Neural crest cell (in vitro differentiated cells): ENCODE data around the gene MAP3K2. TPM values are rescaled to one million over a fixed set of nuclear protein-coding genes. Genes with fewer than 3 reads are reported as not detected.

Source experiments
- DNase-seq: peaks from one replicate; pipeline ENCODE4 v3.0.0; 2021; ENCODE audit warnings: low read depth, mixed read lengths, low spot score
- H3K27ac Mint-ChIP-seq: one replicate; pipeline ENCODE4 v1.8.0; 2021; ENCODE audit warnings: mild to moderate bottlenecking, mixed read lengths; ENCODE audit not compliant: unreplicated experiment
- H3K27me3 Mint-ChIP-seq: 2 replicates; pipeline ENCODE4 v1.8.0; 2021; ENCODE audit warnings: low read depth, mild to moderate bottlenecking, mixed read lengths
- H3K36me3 Mint-ChIP-seq: 2 replicates; pipeline ENCODE4 v1.8.0; 2021; ENCODE audit warnings: low read depth, mild to moderate bottlenecking, mixed read lengths
- H3K4me1 Mint-ChIP-seq: 2 replicates; pipeline ENCODE4 v1.8.0; 2021; ENCODE audit warnings: mixed read lengths
- H3K4me3 Mint-ChIP-seq: one replicate; pipeline ENCODE4 v1.8.0; 2021; ENCODE audit warnings: mild to moderate bottlenecking, mixed read lengths
- H3K9me3 Mint-ChIP-seq: 2 replicates; pipeline ENCODE4 v1.8.0; 2021; ENCODE audit warnings: mixed read lengths
- total RNA-seq: library from RNA; stranded (reverse); gene quantifications from 2 replicates; pipeline ENCODE4 v1.2.1, GENCODE V29; 2021
- TF ChIP-seq, protein P1 (sequence below): fragments of 200-600 bp; sonication (generic); conservative IDR thresholded peaks from 2 replicates; pipeline ENCODE4 v1.5.0; 2021; ENCODE audit warnings: antibody characterized with exemption, mild to moderate bottlenecking

The MAP3K2 gene
- total RNA-seq, 1 donor from 2014 or later: 35.1 TPM

DNA sequence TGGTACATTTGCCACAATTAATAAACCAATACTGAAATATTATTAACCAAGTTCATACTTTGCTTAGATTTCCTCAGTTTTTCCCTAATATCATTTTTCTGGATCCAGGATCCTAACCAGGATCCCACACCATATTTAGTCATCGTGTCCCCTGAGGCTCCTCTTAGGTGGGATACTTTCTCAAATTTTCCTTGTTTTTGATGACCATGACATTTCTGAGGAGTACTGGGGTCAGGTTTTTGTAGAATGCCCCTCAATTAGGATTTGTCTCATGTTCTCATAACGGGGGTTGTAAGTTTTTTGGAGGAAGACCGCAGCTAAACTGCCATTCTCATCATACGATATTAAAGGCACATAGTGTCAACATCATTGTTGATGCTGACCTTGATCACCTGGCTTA lies 78.3 kb downstream of the MAP3K2 start:
- no peak for DNase-seq
- H3K27ac Mint-ChIP-seq: no peak overlapping the region
- no peaks in the 10 kb centered on the region for H3K9me3 Mint-ChIP-seq
- H3K36me3 Mint-ChIP-seq: no peaks in the 10 kb centered on the region
- TF ChIP-seq, protein P1, sequence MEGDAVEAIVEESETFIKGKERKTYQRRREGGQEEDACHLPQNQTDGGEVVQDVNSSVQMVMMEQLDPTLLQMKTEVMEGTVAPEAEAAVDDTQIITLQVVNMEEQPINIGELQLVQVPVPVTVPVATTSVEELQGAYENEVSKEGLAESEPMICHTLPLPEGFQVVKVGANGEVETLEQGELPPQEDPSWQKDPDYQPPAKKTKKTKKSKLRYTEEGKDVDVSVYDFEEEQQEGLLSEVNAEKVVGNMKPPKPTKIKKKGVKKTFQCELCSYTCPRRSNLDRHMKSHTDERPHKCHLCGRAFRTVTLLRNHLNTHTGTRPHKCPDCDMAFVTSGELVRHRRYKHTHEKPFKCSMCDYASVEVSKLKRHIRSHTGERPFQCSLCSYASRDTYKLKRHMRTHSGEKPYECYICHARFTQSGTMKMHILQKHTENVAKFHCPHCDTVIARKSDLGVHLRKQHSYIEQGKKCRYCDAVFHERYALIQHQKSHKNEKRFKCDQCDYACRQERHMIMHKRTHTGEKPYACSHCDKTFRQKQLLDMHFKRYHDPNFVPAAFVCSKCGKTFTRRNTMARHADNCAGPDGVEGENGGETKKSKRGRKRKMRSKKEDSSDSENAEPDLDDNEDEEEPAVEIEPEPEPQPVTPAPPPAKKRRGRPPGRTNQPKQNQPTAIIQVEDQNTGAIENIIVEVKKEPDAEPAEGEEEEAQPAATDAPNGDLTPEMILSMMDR: no peak
- no peaks in the 10 kb centered on the region for H3K4me1 Mint-ChIP-seq
- no peaks in the 10 kb centered on the region for H3K27me3 Mint-ChIP-seq
- no peak overlapping the region for H3K4me3 Mint-ChIP-seq

DNA sequence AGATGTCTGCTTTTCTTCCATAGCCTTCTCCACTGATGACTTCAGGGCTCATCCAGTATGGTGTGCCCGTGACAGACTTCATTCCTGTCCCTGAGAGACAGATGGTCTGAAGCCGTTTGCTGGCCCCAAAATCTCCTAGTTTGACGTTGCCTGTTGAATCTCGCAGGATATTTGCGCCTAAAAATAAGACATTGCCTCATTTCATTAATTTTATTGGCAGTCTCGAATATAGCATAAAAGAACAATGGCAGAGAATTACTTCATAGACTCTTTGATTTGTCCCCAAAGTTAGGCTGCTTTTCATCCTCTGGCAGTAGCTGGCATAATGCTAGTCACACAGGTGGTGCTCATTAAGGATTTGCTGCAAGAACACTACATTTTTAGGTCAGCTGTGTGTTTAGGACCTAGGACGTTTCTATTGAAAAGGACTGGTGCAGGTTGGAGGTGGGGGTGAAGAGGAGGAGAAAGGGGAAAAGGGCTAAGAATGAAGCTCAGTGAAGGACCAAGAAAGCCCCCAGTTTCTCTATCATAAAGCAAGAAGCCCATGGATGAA lies 79.1 kb downstream of the MAP3K2 start:
- no peak overlapping the region for H3K27ac Mint-ChIP-seq

GRCh38 chr2:127305990-127306585 lies 81.7 kb downstream of the MAP3K2 start:
- Mint-ChIP-seq H3K9me3 (no peaks in the 10 kb centered on the region), H3K27me3 (no peaks in the 10 kb centered on the region), H3K4me1 (no peaks in the 10 kb centered on the region), H3K36me3 (no peaks in the 10 kb centered on the region), H3K27ac (no peak overlapping the region), H3K4me3 (no peak overlapping the region)
- DNase-seq: no peak
- TF ChIP-seq, protein P1: no peak

More for the DNA sequence above, 79.1 kb downstream of the MAP3K2 start:
- H3K27me3 Mint-ChIP-seq: no peaks in the 10 kb centered on the region
- H3K4me3 Mint-ChIP-seq: no peak overlapping the region
- no peaks in the 10 kb centered on the region for H3K4me1 Mint-ChIP-seq
- TF ChIP-seq, protein P1: no peak
- H3K9me3 Mint-ChIP-seq: no peaks in the 10 kb centered on the region
- no peak for DNase-seq
- H3K36me3 Mint-ChIP-seq: no peaks in the 10 kb centered on the region

DNA sequence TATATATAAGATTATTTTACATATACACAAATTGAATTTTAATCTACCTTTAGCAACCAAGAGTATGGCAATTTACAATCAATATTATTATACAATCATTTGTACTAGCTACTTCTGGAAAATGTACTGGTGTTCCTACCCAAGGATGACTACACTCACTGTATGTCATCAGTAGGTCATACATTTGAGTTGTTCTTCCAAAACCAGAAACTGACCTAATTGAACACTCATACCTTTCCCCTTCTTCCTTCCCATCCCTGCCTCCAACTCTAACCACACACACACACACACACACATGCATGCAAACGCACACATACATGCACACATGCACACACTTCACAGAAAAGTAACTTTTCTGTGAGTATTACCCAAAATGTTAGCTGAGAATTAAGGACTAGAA lies 85.6 kb downstream of the MAP3K2 start:
- Mint-ChIP-seq H3K4me1 (no peaks in the 10 kb centered on the region), H3K4me3 (no peak overlapping the region), H3K9me3 (no peaks in the 10 kb centered on the region), H3K27ac (no peak overlapping the region), H3K36me3 (no peaks in the 10 kb centered on the region), H3K27me3 (no peaks in the 10 kb centered on the region)
- DNase-seq: no peak
- TF ChIP-seq, protein P1: no peak

DNA sequence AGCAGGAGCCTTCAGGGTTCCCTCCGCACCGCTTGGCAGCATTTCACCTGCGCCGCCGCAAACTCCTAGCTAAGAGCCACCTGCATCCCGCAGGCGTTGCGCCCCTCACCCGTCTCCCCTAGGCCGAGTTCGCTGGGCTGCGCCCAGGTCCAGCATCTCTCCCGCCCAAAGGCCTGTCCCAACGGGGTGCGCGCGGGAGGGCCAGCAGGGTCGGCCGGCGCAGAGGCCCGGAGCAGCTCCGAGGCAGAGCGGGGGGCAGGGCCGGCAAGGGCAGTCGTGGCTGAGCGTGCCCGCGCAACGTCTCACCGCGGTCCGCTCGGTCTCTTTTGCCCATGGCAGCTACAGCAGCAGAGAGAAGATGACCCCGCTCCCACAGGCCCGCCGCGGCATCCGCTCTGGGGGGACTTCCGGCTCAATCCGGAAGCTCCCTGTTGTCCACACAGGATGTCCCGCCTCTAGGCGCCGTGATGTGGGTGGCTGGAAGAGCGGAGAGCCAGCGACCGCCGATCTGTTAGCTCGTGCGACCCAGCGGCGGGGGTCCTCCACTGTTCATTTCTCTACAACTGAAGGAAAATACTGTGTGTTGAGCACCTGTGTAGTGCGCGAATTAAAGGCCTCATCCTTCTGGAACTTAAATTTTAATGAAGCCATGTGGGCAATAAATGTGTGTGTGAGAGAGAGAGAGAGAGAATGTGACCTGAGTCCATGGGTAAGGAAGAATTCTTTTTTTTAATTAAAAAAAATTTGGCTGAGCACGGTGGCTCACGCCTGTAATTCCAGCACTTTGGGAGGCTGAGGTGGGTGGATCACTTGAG lies 93.8 kb downstream of the MAP3K2 start, which contains the start of gene ERCC3:
Gene ERCC3 (minus strand): TSS at position 397 of the 815 bp plus-strand sequence. CDS start 63 bp downstream, at position 334.
- DNase-seq: peak; percentile 75
- Mint-ChIP-seq H3K4me1 (peaks cover 25% of the 10 kb centered on the region), H3K27me3 (no peaks in the 10 kb centered on the region), H3K4me3 (peak within 1 kb of the TSS; percentile 98), H3K9me3 (no peaks in the 10 kb centered on the region), H3K27ac (peak within 1 kb of the TSS; percentile 98), H3K36me3 (peaks cover 6% of the 10 kb centered on the region)
- TF ChIP-seq, protein P1: no peak
